HepG2 (cell line): Measurements from ENCODE around the gene PTPRE. TPM values are rescaled to one million over a fixed set of nuclear protein-coding genes. Genes with fewer than 3 reads are reported as not detected.

Experiments
- ATAC-seq: fragments of 200-7000 bp; cut with Tn5 transposase; 3 replicates; pipeline ENCODE4 v1.9.1; 2020; ENCODE audit warnings: mild to moderate bottlenecking, moderate library complexity
- BruUV-seq: library from RNA; stranded (reverse); fragments of 400-500 nt; replicated peaks from 2 replicates; lab custom pipeline; 2021; lab: Mats Ljungman, UMichigan
- CTCF ChIA-PET: fragments of 300-600 bp; formaldehyde crosslinking; extraction: SDS; loops from one replicate; lab custom pipeline; 2021; ENCODE audit warnings: low total read pairs, inconsistent platforms, low intra/inter-chr PET ratio; lab: Yijun Ruan, JAX
- POLR2A ChIA-PET: fragments of 350-600 bp; sonication (Branson Sonifier 250); formaldehyde crosslinking; loops from one replicate; lab custom pipeline; 2020; ENCODE audit warnings: antibody characterized with exemption, inconsistent platforms; lab: Yijun Ruan, JAX
- DNase-seq: peaks from one replicate; pipeline ENCODE4 v3.0.0-alpha.2; 2015; ENCODE audit warnings: low spot score
- FAIRE-seq: peaks from 3 replicates; lab custom pipeline; 2011; peaks lifted over from hg19 to GRCh38; lab: Jason Lieb, UNC
- H2AFZ ChIP-seq: one replicate; pipeline ENCODE4 v1.6.1; 2011; ENCODE audit warnings: low read length, inconsistent platforms
- H3K27ac ChIP-seq: fragments of 300-600 bp; 3 replicates; pipeline ENCODE4 v1.8.0; 2011; ENCODE audit warnings: mixed run types, mild to moderate bottlenecking, mixed read lengths, low read length, inconsistent platforms; ENCODE audit not compliant: insufficient read depth; ENCODE audit errors: extremely low read length
- H3K27me3 ChIP-seq, 2 experiments: fragments of 200-600 bp in 1 of 2; 2 replicates in 1 of 2; 3 replicates in 1 of 2; pipeline versions ENCODE4 v1.6.0 to v1.8.0; 2011; ENCODE audit warnings: low read length in 2 of 2, mild to moderate bottlenecking in 2 of 2, moderate library complexity in 2 of 2, inconsistent platforms in 1 of 2; ENCODE audit not compliant: insufficient read depth in 2 of 2, control insufficient read depth in 1 of 2
- H3K36me3 ChIP-seq, 2 experiments: fragments of 200-600 bp in 1 of 2; replicated peaks in 1 of 2; 2 replicates in 1 of 2; 3 replicates in 1 of 2; pipeline versions ENCODE4 v1.5.1 to v1.8.0; 2011; ENCODE audit warnings: low read length in 2 of 2, inconsistent platforms in 1 of 2; ENCODE audit not compliant: insufficient read depth in 2 of 2, control insufficient read depth in 1 of 2
- H3K4me1 ChIP-seq: 2 replicates; pipeline ENCODE4 v1.5.1; 2012; ENCODE audit warnings: low read length, inconsistent platforms; ENCODE audit not compliant: insufficient read depth
- H3K4me2 ChIP-seq: 2 replicates; pipeline ENCODE4 v1.6.0; 2011; ENCODE audit warnings: low read depth, low read length, inconsistent platforms
- H3K4me3 ChIP-seq, 3 experiments: fragments of 200-600 bp in 1 of 3; sonication (generic), shearing (Covaris generic) in 1 of 3; replicated peaks in 1 of 3; 2 replicates each; pipeline ENCODE4 v1.5.1; 2011 to 2016; ENCODE audit warnings: low read length in 3 of 3, inconsistent platforms in 2 of 3, low read depth in 2 of 3, mild to moderate bottlenecking in 2 of 3, control low read depth in 1 of 3, mixed read lengths in 1 of 3; ENCODE audit not compliant: insufficient read depth in 1 of 3
- H3K79me2 ChIP-seq: one replicate; pipeline ENCODE4 v1.6.1; 2011; ENCODE audit warnings: low read length, inconsistent platforms; ENCODE audit not compliant: insufficient read depth
- H3K9ac ChIP-seq: 2 replicates; pipeline ENCODE4 v1.6.0; 2011; ENCODE audit warnings: mild to moderate bottlenecking, low read depth, low read length, inconsistent platforms; ENCODE audit not compliant: insufficient read depth
- H3K9me3 ChIP-seq: 2 replicates; pipeline ENCODE4 v1.5.1; 2012; ENCODE audit warnings: mild to moderate bottlenecking, low read length
- H4K20me1 ChIP-seq: 2 replicates; pipeline ENCODE4 v1.6.0; 2011; ENCODE audit warnings: inconsistent platforms, mild to moderate bottlenecking, low read length, moderate library complexity; ENCODE audit not compliant: insufficient read depth
- GABPA ChIP-seq, 2 experiments: IDR thresholded peaks; 2 replicates each; pipeline ENCODE4 v1.6.1; 2011 to 2016; ENCODE audit warnings: low read depth in 2 of 2, low read length in 1 of 2, missing biosample characterization in 1 of 2, missing genetic modification characterization in 1 of 2
- HMGA1 ChIP-seq: sonication (generic); formaldehyde crosslinking; conservative IDR thresholded peaks from 2 replicates; pipeline ENCODE4 v1.4.0; 2020; ENCODE audit warnings: missing genetic modification reagents
- ZBTB26 ChIP-seq: IDR thresholded peaks from 2 replicates; pipeline ENCODE4 v1.6.1; 2016; ENCODE audit warnings: missing compliant biosample characterization, missing genetic modification reagents, borderline replicate concordance
- ZNF484 ChIP-seq: sonication (generic); formaldehyde crosslinking; IDR thresholded peaks from 2 replicates; pipeline ENCODE4 v1.5.1; 2020; ENCODE audit warnings: mild to moderate bottlenecking, low read depth, missing genetic modification reagents, borderline replicate concordance
- ZNF576 ChIP-seq: sonication (generic); formaldehyde crosslinking; IDR thresholded peaks from 2 replicates; pipeline ENCODE4 v1.4.0; 2020; ENCODE audit warnings: mild to moderate bottlenecking, missing genetic modification reagents
- ZNF646 ChIP-seq: sonication (generic); formaldehyde crosslinking; IDR thresholded peaks from 2 replicates; pipeline ENCODE4 v1.9.0; 2021; ENCODE audit warnings: mild to moderate bottlenecking, missing genetic modification reagents
- ZNF770 ChIP-seq: sonication (generic); formaldehyde crosslinking; IDR thresholded peaks from 2 replicates; pipeline ENCODE4 v1.5.0; 2020; ENCODE audit warnings: mild to moderate bottlenecking, missing genetic modification reagents
- ZZZ3 ChIP-seq: sonication (generic); formaldehyde crosslinking; IDR thresholded peaks from 2 replicates; pipeline ENCODE4 v1.4.0; 2020; ENCODE audit warnings: missing genetic modification reagents, mild to moderate bottlenecking, borderline replicate concordance
- WGBS: methylation state at CpG from one replicate; pipeline ENCODE4 v1.1.6; 2017; ENCODE audit warnings: low lambda C conversion rate; 5-methylcytosine and 5-hydroxymethylcytosine counted together
- in situ Hi-C: cut with HindIII; loops from 2 replicates; pipeline ENCODE4 v1.10.0; 2017; ENCODE audit warnings: low pct_unique_long_range_greater_than_20kb; ENCODE audit not compliant: extremely low pct_ligation_motif_present
- intact Hi-C: fragments of 100-400 bp; cut with micrococcal nuclease; formaldehyde crosslinking; loops from one replicate; pipeline ENCODE4 v1.10.0; 2022; ENCODE audit not compliant: unreplicated experiment
- polyA plus RNA-seq, 8 experiments: library from polyadenylated mRNA; depleted of rRNA in 3 of 8; stranded (reverse) in 7 of 8; unstranded in 1 of 8; fragments of >200 nt; fragmentation: Illumina TruSeq in 4 of 8; extraction: Trizol in 4 of 8; gene quantifications; 2 replicates each; pipeline versions ENCODE4 v1.2.1 to v1.2.3, GENCODE V29; 2011 to 2016; ENCODE audit warnings: low read depth in 4 of 8, missing spikeins in 1 of 8, mixed read lengths in 1 of 8; ENCODE audit not compliant: insufficient read depth in 1 of 8
- total RNA-seq, 5 experiments: library from RNA; depleted of rRNA; stranded (reverse); fragments of >200 nt; fragmentation: Illumina TruSeq; extraction: Trizol; gene quantifications; 2 replicates each; pipeline ENCODE4 v1.2.3, GENCODE V29; 2016; ENCODE audit warnings: low read depth in 1 of 5

PTPRE gene
- total and polyA plus RNA-seq, 2 of the 13 experiments (the other 11 are each of a cell fraction or from before 2014, with no cell fraction given), result 0.01 to 0.02 TPM

GRCh38 chr10:128060341-128061250 lies 153.7 kb downstream of the PTPRE start:
- POLR2A ChIA-PET, result no interaction called here
- no TSS peak for BruUV-seq

More at GRCh38 chr10:128060341-128061250, 153.7 kb downstream of the PTPRE start:
- no peaks in the 10 kb centered on the region for H3K36me3 ChIP-seq
- H3K4me3 ChIP-seq, result no peak overlapping the region
- no peak for FAIRE-seq
- in situ Hi-C loops (loop anchor here (10.0 kb wide), 1 partner anchor 346 kb away; no protein-coding TSS in a partner anchor), intact Hi-C loops (no loop called here)
- H3K79me2 ChIP-seq, result no peaks in the 10 kb centered on the region
- 56% methylated on average over 6 of the region's 9 CpGs for WGBS
- ATAC-seq, result no peak
- CTCF ChIA-PET, result no interaction called here
- H2AFZ ChIP-seq, result no peak overlapping the region
- no peaks in the 10 kb centered on the region for H4K20me1 ChIP-seq
- no peak for TF ChIP-seq HMGA1 (CRISPR knock-in tag)
- no peak for TF ChIP-seq ZNF576
- no peak for TF ChIP-seq ZNF484
- no peak for TF ChIP-seq ZZZ3 (CRISPR knock-in tag)
- TF ChIP-seq ZNF770 (CRISPR knock-in tag), result no peak
- 0 out of 2 replicates have a peak, but pooled peaks have one; percentile 12 for TF ChIP-seq ZNF646 (CRISPR knock-in tag)
- TF ChIP-seq GABPA (IDR thresholded peaks at IDR 0.05; ENCODE audit: low read depth, low read length), result no peak
- TF ChIP-seq GABPA (CRISPR knock-in tag; IDR thresholded peaks at IDR 0.05; ENCODE audit: low read depth), result no peak
- no peak for TF ChIP-seq ZBTB26 (CRISPR knock-in tag)
- no peaks in the 10 kb centered on the region for H3K9me3 ChIP-seq
- no peaks in the 10 kb centered on the region for H3K4me1 ChIP-seq
- H3K27ac ChIP-seq, result no peak overlapping the region
- H3K27me3 ChIP-seq, result peaks cover 2 to 38% of the 10 kb centered on the region in 2 experiments; a peak in 3 of 5 replicates
- no peak overlapping the region for H3K4me2 ChIP-seq
- H3K9ac ChIP-seq, result no peak overlapping the region
- DNase-seq, result no peak
